Neural cell (in vitro differentiated cells): Measurements from ENCODE around the gene ERCC3.

Source experiments
- CTCF ChIP-seq: fragments of 450-650 bp; IDR thresholded peaks from 2 replicates; pipeline ENCODE4 v1.5.1; 2014; ENCODE audit warnings: antibody characterized with exemption, mild to moderate bottlenecking, moderate library complexity; ENCODE audit not compliant: poor library complexity, severe bottlenecking
- RAD21 ChIP-seq: fragments of 450-650 bp; conservative IDR thresholded peaks from 2 replicates; pipeline ENCODE4 v1.6.1; 2014; ENCODE audit warnings: antibody characterized with exemption, mild to moderate bottlenecking, moderate library complexity
- TAF1 ChIP-seq: IDR thresholded peaks from 2 replicates; pipeline ENCODE4 v1.6.1; 2012; ENCODE audit warnings: low read depth

- TF ChIP-seq RAD21 (no peak), CTCF (no peak), TAF1 (no peak)
Observed at GRCh38 chr2:127229555-127229954, 64.4 kb downstream of the ERCC3 start.
